Measurements from ENCODE around the gene MB.

Gene MB

DNA sequence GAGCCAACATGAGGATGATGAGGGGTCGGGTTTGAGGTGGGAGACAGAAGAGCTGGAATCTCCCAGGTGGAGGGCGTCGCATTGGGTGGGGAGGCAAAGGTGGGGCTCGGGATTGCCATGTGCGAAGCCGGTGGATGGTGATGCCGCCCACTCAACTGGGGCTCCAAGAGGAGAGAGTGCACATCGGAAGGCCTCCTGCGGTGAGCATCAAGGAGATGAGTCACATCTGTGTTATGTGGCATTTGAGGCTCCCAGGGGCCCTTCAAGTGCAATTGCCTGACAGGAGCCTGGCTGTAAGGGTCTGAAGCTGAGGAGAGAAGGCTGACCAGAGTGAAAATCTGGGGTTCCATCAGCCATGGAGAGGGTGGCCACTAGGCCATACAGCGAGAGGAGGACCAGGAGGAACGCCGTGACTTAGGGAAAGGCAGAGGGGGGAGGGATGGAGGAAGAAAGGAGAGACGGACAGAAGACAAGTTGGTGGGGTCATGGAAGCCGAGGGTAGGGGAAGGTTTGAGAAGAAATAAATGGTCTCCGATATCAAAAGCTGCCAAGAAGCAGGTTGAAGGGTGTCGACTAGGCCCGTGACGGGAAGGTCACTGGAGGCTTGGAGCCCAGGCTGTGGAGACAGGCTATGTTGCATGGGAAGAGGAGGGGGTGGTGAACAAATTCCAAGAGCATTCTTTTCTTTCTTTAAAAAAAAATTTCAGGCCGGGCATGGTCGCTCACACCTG, 55.2 kb downstream of the MB start (continued):
- TF ChIP-seq, protein P1, sequence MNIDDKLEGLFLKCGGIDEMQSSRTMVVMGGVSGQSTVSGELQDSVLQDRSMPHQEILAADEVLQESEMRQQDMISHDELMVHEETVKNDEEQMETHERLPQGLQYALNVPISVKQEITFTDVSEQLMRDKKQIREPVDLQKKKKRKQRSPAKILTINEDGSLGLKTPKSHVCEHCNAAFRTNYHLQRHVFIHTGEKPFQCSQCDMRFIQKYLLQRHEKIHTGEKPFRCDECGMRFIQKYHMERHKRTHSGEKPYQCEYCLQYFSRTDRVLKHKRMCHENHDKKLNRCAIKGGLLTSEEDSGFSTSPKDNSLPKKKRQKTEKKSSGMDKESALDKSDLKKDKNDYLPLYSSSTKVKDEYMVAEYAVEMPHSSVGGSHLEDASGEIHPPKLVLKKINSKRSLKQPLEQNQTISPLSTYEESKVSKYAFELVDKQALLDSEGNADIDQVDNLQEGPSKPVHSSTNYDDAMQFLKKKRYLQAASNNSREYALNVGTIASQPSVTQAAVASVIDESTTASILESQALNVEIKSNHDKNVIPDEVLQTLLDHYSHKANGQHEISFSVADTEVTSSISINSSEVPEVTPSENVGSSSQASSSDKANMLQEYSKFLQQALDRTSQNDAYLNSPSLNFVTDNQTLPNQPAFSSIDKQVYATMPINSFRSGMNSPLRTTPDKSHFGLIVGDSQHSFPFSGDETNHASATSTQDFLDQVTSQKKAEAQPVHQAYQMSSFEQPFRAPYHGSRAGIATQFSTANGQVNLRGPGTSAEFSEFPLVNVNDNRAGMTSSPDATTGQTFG (tag by site-specific recombination; IDR thresholded peaks at IDR 0.05; ENCODE audit: borderline replicate concordance): no peak
- TF ChIP-seq, protein P2, sequence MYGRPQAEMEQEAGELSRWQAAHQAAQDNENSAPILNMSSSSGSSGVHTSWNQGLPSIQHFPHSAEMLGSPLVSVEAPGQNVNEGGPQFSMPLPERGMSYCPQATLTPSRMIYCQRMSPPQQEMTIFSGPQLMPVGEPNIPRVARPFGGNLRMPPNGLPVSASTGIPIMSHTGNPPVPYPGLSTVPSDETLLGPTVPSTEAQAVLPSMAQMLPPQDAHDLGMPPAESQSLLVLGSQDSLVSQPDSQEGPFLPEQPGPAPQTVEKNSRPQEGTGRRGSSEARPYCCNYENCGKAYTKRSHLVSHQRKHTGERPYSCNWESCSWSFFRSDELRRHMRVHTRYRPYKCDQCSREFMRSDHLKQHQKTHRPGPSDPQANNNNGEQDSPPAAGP (tag by site-specific recombination; IDR thresholded peaks at IDR 0.05): peak; percentile 92
- TF ChIP-seq ZNF792 (tag by site-specific recombination; IDR thresholded peaks at IDR 0.05) (no peak), KLF9 (tag by site-specific recombination; IDR thresholded peaks at IDR 0.05; ENCODE audit: low read depth) (peak; percentile 35; the same call in 1 of the 2 replicates), SP2 (tag by site-specific recombination; IDR thresholded peaks at IDR 0.05) (no peak), ZNF473 (tag by site-specific recombination; IDR thresholded peaks at IDR 0.05) (no peak)
- TF ChIP-seq, protein P3, sequence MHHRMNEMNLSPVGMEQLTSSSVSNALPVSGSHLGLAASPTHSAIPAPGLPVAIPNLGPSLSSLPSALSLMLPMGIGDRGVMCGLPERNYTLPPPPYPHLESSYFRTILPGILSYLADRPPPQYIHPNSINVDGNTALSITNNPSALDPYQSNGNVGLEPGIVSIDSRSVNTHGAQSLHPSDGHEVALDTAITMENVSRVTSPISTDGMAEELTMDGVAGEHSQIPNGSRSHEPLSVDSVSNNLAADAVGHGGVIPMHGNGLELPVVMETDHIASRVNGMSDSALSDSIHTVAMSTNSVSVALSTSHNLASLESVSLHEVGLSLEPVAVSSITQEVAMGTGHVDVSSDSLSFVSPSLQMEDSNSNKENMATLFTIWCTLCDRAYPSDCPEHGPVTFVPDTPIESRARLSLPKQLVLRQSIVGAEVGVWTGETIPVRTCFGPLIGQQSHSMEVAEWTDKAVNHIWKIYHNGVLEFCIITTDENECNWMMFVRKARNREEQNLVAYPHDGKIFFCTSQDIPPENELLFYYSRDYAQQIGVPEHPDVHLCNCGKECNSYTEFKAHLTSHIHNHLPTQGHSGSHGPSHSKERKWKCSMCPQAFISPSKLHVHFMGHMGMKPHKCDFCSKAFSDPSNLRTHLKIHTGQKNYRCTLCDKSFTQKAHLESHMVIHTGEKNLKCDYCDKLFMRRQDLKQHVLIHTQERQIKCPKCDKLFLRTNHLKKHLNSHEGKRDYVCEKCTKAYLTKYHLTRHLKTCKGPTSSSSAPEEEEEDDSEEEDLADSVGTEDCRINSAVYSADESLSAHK (tag by site-specific recombination; IDR thresholded peaks at IDR 0.05): no peak
- TF ChIP-seq, protein P4, sequence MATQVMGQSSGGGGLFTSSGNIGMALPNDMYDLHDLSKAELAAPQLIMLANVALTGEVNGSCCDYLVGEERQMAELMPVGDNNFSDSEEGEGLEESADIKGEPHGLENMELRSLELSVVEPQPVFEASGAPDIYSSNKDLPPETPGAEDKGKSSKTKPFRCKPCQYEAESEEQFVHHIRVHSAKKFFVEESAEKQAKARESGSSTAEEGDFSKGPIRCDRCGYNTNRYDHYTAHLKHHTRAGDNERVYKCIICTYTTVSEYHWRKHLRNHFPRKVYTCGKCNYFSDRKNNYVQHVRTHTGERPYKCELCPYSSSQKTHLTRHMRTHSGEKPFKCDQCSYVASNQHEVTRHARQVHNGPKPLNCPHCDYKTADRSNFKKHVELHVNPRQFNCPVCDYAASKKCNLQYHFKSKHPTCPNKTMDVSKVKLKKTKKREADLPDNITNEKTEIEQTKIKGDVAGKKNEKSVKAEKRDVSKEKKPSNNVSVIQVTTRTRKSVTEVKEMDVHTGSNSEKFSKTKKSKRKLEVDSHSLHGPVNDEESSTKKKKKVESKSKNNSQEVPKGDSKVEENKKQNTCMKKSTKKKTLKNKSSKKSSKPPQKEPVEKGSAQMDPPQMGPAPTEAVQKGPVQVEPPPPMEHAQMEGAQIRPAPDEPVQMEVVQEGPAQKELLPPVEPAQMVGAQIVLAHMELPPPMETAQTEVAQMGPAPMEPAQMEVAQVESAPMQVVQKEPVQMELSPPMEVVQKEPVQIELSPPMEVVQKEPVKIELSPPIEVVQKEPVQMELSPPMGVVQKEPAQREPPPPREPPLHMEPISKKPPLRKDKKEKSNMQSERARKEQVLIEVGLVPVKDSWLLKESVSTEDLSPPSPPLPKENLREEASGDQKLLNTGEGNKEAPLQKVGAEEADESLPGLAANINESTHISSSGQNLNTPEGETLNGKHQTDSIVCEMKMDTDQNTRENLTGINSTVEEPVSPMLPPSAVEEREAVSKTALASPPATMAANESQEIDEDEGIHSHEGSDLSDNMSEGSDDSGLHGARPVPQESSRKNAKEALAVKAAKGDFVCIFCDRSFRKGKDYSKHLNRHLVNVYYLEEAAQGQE (tag by site-specific recombination; IDR thresholded peaks at IDR 0.05): 0 out of 2 replicates have a peak, but pooled peaks have one; percentile 19
- TF ChIP-seq, protein P5, sequence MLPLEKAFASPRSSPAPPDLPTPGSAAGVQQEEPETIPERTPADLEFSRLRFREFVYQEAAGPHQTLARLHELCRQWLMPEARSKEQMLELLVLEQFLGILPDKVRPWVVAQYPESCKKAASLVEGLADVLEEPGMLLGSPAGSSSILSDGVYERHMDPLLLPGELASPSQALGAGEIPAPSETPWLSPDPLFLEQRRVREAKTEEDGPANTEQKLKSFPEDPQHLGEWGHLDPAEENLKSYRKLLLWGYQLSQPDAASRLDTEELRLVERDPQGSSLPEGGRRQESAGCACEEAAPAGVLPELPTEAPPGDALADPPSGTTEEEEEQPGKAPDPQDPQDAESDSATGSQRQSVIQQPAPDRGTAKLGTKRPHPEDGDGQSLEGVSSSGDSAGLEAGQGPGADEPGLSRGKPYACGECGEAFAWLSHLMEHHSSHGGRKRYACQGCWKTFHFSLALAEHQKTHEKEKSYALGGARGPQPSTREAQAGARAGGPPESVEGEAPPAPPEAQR (tag by site-specific recombination; IDR thresholded peaks at IDR 0.05): no peak

DNA sequence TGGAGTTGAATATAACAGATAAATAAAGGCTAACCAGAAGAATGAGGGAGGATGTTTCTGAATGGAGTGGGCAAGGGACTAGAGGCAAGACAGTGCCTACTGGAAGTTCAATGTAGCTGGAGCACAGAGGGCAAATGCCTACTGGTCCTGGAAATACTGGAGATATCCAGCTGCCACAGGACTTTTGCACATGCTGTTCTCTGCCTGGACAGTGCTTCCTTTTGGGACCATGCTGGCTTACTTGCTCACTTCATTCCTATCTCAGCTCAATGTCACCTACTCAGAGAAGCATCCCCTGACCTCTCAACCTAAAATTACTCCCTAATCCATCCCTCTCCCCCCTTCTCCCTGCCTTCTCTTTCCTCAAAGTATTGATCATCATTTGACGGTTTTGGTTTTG, 56.3 kb downstream of the MB start:
- H3K9me3 ChIP-seq (ENCODE audit: control insufficient read depth, insufficient read depth, low read depth, low read length): no peaks in the 10 kb centered on the region
- no peaks in the 10 kb centered on the region for H3K36me3 ChIP-seq (ENCODE audit: control insufficient read depth in 2 of 2, insufficient read depth in 1 of 2, low read length in 2 of 2)
- peaks cover 8% of the 10 kb centered on the region for H3K4me1 ChIP-seq (ENCODE audit: control insufficient read depth, insufficient read depth, low read length)
- POLR2A ChIA-PET: no interaction called here
- H3K4me3 ChIP-seq (ENCODE audit: low read depth, low read length): no peak overlapping the region
- no peak overlapping the region for H3K27ac ChIP-seq (ENCODE audit: extremely low read depth, low read depth, low read length)
- CTCF ChIA-PET: interaction anchor here (2.1 kb wide), 1 partner anchor 22 kb away, joined by 11 read pairs; no protein-coding TSS in a partner anchor
- TF ChIP-seq, protein P6, sequence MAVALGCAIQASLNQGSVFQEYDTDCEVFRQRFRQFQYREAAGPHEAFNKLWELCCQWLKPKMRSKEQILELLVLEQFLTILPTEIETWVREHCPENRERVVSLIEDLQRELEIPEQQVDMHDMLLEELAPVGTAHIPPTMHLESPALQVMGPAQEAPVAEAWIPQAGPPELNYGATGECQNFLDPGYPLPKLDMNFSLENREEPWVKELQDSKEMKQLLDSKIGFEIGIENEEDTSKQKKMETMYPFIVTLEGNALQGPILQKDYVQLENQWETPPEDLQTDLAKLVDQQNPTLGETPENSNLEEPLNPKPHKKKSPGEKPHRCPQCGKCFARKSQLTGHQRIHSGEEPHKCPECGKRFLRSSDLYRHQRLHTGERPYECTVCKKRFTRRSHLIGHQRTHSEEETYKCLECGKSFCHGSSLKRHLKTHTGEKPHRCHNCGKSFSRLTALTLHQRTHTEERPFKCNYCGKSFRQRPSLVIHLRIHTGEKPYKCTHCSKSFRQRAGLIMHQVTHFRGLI (tag by site-specific recombination; IDR thresholded peaks at IDR 0.05): no peak
- no peak for TF ChIP-seq REPIN1 (tag by site-specific recombination; IDR thresholded peaks at IDR 0.05; ENCODE audit: low read depth)
- no peak for TF ChIP-seq BCL11B (tag by site-specific recombination; IDR thresholded peaks at IDR 0.05; ENCODE audit: low read depth)
- TF ChIP-seq ZNF48 (tag by site-specific recombination; IDR thresholded peaks at IDR 0.05): no peak
- 0 out of 2 replicates have a peak, but pooled peaks have one; percentile 8 for TF ChIP-seq GFI1B (tag by site-specific recombination; IDR thresholded peaks at IDR 0.05)
- TF ChIP-seq, protein P7, sequence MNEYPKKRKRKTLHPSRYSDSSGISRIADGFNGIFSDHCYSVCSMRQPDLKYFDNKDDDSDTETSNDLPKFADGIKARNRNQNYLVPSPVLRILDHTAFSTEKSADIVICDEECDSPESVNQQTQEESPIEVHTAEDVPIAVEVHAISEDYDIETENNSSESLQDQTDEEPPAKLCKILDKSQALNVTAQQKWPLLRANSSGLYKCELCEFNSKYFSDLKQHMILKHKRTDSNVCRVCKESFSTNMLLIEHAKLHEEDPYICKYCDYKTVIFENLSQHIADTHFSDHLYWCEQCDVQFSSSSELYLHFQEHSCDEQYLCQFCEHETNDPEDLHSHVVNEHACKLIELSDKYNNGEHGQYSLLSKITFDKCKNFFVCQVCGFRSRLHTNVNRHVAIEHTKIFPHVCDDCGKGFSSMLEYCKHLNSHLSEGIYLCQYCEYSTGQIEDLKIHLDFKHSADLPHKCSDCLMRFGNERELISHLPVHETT (tag by site-specific recombination; IDR thresholded peaks at IDR 0.05): 0 out of 2 replicates have a peak, but pooled peaks have one; percentile 18
- no peak for TF ChIP-seq ZBTB7A (tag by site-specific recombination; IDR thresholded peaks at IDR 0.05; ENCODE audit: low read depth)
- TF ChIP-seq ZNF521 (tag by site-specific recombination; IDR thresholded peaks at IDR 0.05): no peak
- no peak for TF ChIP-seq HOXA7 (CRISPR knock-in tag; IDR thresholded peaks at IDR 0.05; ENCODE audit: borderline replicate concordance)
- no peak for TF ChIP-seq ZNF830 (tag by site-specific recombination; IDR thresholded peaks at IDR 0.05; ENCODE audit: low read depth)

Data from HEK293 (cell line).